ENCODE results near the gene SHB. TPM values are rescaled to one million over a fixed set of nuclear protein-coding genes. Genes with fewer than 3 reads are reported as not detected.
A peak's percentile ranks its signal among the peaks of the same experiment; 100 is the strongest.

The SHB gene
- total RNA-seq, 2 donors from 2014 or later, result 53.2 to 54.8 TPM

GRCh38 chr9:37906312-37907239 lies 162.5 kb downstream of the SHB start:
- Histone ChIP-seq H3K36me3 (no peaks in the 10 kb centered on the region), H3K27me3 (replicated peaks; ENCODE audit: insufficient read depth) (no peaks in the 10 kb centered on the region), H3K27ac (no peak overlapping the region), H3K4me3 (no peak overlapping the region), H3K4me1 (replicated peaks) (peaks cover 6% of the 10 kb centered on the region), H3K9me3 (no peaks in the 10 kb centered on the region)
- WGBS, result 84% methylated on average over 11 of the region's 11 CpGs
- DNase-seq (ENCODE audit: low spot score), result no peak
- intact Hi-C loops (cut with DNase I), result loop anchor here (10.0 kb wide), 1 partner anchor 422 kb away; the partner anchor contains the start of gene POLR1E
- TF ChIP-seq POLR2A (IDR thresholded peaks at IDR 0.05), result no peak
- TF ChIP-seq CTCF (IDR thresholded peaks at IDR 0.05), result no peak
- TF ChIP-seq POLR2AphosphoS5 (IDR thresholded peaks at IDR 0.05), result no peak

- H3K4me3 ChIP-seq, result no peak overlapping the region
- H3K9me3 ChIP-seq, result no peaks in the 10 kb centered on the region
- no peaks in the 10 kb centered on the region for H3K36me3 ChIP-seq
- WGBS, result 88% methylated on average over 4 of the region's 4 CpGs
- H3K27ac ChIP-seq, result no peak overlapping the region
- no peak for DNase-seq (ENCODE audit: low spot score)
- H3K4me1 ChIP-seq (replicated peaks), result peaks cover 6% of the 10 kb centered on the region
- intact Hi-C loops (cut with DNase I), result loop anchor here (10.0 kb wide), 1 partner anchor 421 kb away; the partner anchor contains the start of gene POLR1E
- H3K27me3 ChIP-seq (replicated peaks; ENCODE audit: insufficient read depth), result no peaks in the 10 kb centered on the region
- no peak for TF ChIP-seq POLR2A (IDR thresholded peaks at IDR 0.05)
- no peak for TF ChIP-seq CTCF (IDR thresholded peaks at IDR 0.05)
- TF ChIP-seq POLR2AphosphoS5 (IDR thresholded peaks at IDR 0.05), result no peak
Observed at GRCh38 chr9:37905776-37906175, 163.3 kb downstream of the SHB start.

- no peak overlapping the region for H3K4me3 ChIP-seq
- H3K27ac ChIP-seq, result no peak overlapping the region
- TF ChIP-seq CTCF (IDR thresholded peaks at IDR 0.05), result no peak
- no peaks in the 10 kb centered on the region for H3K27me3 ChIP-seq (replicated peaks; ENCODE audit: insufficient read depth)
- no peaks in the 10 kb centered on the region for H3K9me3 ChIP-seq
- peaks cover 6% of the 10 kb centered on the region for H3K4me1 ChIP-seq (replicated peaks)
- H3K36me3 ChIP-seq, result no peaks in the 10 kb centered on the region
- WGBS, result 65% methylated on average over 10 of the region's 10 CpGs
- no peak for DNase-seq (ENCODE audit: low spot score)
- intact Hi-C loops (cut with DNase I), result loop anchor here (10.0 kb wide), 1 partner anchor 420 kb away; the partner anchor contains the start of gene POLR1E
Observed at GRCh38 chr9:37905131-37905505, 163.9 kb downstream of the SHB start.

GRCh38 chr9:37904445-37905130 lies 164.4 kb downstream of the SHB start:
- Histone ChIP-seq H3K4me3 (peak overlapping the region; percentile 75 to 90), H3K27ac (peak overlapping the region; percentile 83 to 85), H3K4me1 (replicated peaks) (peaks cover 6% of the 10 kb centered on the region), H3K9me3 (no peaks in the 10 kb centered on the region), H3K27me3 (replicated peaks; ENCODE audit: insufficient read depth) (no peaks in the 10 kb centered on the region), H3K36me3 (no peaks in the 10 kb centered on the region)
- WGBS, result 12% methylated on average over 36 of the region's 36 CpGs
- intact Hi-C loops (cut with DNase I), result loop anchor here (10.0 kb wide), 1 partner anchor 420 kb away; the partner anchor contains the start of gene POLR1E
- TF ChIP-seq POLR2AphosphoS5 (IDR thresholded peaks at IDR 0.05) (no peak), CTCF (IDR thresholded peaks at IDR 0.05) (no peak), POLR2A (IDR thresholded peaks at IDR 0.05) (no peak)
- DNase-seq (ENCODE audit: low spot score), result no peak

Measured in prostate gland (tissue), 2 donors.